Measurements from ENCODE around the gene RNF112.

DNA sequence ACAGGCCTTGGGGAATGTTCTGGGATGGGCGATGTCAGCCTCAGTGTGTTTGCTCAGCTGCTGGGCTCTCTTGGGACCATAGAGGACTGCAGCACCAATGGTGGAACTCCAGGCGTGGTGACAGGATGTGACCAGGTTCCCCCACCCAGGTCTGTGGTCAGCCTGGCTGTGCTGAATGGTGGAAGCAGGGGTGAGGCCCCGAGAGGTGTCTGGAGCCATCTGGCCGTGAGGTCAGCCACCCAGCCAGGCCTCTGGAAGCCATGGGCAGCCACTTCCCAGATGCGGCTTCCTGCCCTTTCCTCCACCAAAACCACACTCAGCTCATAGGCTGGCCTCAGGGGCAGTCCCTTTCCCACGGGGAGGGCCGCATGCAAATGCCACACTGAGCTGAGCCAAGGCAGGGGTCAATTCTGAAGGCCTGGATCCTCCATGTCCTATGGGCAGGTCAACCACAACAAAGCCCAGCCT, 40.5 kb upstream of the RNF112 start:
- TF ChIP-seq EZH2 (IDR thresholded peaks at IDR 0.05; ENCODE audit: borderline replicate concordance, insufficient read depth, low read length, poor library complexity, severe bottlenecking) (no peak), RAD21 (conservative IDR thresholded peaks at IDR 0.05) (no peak), EP300 (conservative IDR thresholded peaks at IDR 0.05; ENCODE audit: poor library complexity, severe bottlenecking) (no peak), CTCF (IDR thresholded peaks at IDR 0.05; ENCODE audit: poor library complexity, severe bottlenecking) (no peak), MXI1 (conservative IDR thresholded peaks at IDR 0.05; ENCODE audit: poor library complexity, severe bottlenecking) (no peak), SMC3 (conservative IDR thresholded peaks at IDR 0.05; ENCODE audit: poor library complexity) (no peak), TAF1 (IDR thresholded peaks at IDR 0.05; ENCODE audit: low read depth) (no peak)
- TF ChIP-seq, protein P1, sequence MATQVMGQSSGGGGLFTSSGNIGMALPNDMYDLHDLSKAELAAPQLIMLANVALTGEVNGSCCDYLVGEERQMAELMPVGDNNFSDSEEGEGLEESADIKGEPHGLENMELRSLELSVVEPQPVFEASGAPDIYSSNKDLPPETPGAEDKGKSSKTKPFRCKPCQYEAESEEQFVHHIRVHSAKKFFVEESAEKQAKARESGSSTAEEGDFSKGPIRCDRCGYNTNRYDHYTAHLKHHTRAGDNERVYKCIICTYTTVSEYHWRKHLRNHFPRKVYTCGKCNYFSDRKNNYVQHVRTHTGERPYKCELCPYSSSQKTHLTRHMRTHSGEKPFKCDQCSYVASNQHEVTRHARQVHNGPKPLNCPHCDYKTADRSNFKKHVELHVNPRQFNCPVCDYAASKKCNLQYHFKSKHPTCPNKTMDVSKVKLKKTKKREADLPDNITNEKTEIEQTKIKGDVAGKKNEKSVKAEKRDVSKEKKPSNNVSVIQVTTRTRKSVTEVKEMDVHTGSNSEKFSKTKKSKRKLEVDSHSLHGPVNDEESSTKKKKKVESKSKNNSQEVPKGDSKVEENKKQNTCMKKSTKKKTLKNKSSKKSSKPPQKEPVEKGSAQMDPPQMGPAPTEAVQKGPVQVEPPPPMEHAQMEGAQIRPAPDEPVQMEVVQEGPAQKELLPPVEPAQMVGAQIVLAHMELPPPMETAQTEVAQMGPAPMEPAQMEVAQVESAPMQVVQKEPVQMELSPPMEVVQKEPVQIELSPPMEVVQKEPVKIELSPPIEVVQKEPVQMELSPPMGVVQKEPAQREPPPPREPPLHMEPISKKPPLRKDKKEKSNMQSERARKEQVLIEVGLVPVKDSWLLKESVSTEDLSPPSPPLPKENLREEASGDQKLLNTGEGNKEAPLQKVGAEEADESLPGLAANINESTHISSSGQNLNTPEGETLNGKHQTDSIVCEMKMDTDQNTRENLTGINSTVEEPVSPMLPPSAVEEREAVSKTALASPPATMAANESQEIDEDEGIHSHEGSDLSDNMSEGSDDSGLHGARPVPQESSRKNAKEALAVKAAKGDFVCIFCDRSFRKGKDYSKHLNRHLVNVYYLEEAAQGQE (IDR thresholded peaks at IDR 0.05; ENCODE audit: borderline replicate concordance) = no peak

All from neural cell (in vitro differentiated cells).